22Rv1 (cell line): ENCODE measurements around the gene ZNF438.

Experiments
- CTCF ChIP-seq: fragments of 450-650 bp; IDR thresholded peaks from 2 replicates; pipeline ENCODE4 v1.5.1; 2017; ENCODE audit warnings: mild to moderate bottlenecking
- ZFX ChIP-seq: fragments of 450-650 bp; IDR thresholded peaks from 2 replicates; pipeline ENCODE4 v1.6.1; 2017; ENCODE audit warnings: antibody characterized with exemption, borderline replicate concordance

GRCh38 chr10:30997536-30998235 lies 34.0 kb downstream of the ZNF438 start:
- no peak for TF ChIP-seq CTCF
- TF ChIP-seq ZFX, result no peak
